ENCODE measurements around the gene OR11H12.
"Not testable (repeated sequence)": the region's sequence is repeated elsewhere in the genome, so short reads cannot be mapped to it uniquely, and the experiment has no call there.

Gene OR11H12
- 0 reads per million in 3 experiments for total RNA-seq

- DNase-seq, result not testable (repeated sequence)
These were observed at the start of gene OR11H12 for GRCh38 chr14:18600817-18601216. OR11H12 (plus strand) TSS chr14:18601117; CDS start chr14:18601117, 0 bp downstream.

DNA sequence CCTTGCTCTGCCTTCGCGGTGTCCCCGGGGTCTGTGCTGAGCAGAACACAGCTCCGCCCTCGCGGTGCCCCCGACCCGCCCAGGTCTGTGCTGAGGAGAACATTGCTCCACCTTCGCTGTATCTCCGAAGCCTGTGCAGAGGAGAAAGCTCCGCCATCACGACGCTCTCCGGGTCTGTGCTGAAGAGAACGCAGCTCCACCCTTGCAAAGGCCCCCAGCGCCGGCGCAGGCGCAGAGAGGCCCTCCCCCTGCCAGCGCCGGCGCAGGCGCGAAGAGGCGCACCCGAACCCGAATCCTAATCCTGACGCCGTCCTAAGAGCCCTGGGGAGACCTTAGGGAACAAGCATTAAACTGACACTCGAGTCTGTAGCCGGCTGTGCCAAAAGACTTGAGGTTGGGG, 18.0 kb upstream of the OR11H12 start:
- DNase-seq, result not testable (repeated sequence)

GRCh38 chr14:18626610-18627213, 25.8 kb downstream of the OR11H12 start:
- DNase-seq, result not testable (repeated sequence)

GRCh38 chr14:18636066-18636465, 35.1 kb downstream of the OR11H12 start:
- DNase-seq, result not testable (repeated sequence)

DNA sequence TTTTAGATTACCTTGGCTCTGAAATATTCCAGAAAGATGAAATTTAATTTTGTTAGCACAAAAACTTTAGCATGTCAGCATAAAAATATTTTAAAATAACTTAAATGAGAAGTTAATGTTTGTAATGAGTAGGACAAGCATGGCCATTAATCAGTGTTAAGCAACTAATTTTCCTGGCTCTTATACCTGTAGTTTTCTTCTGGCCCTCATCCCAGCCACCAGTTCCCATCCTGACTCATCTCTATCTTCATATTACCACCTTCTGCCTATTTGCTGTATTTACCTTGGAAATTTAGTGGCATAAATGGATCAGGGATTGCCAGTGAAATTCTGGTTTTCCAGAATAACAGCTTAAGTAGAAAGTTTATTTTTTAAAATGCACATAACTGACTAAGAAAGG, 37.1 kb downstream of the OR11H12 start:
- not testable (repeated sequence) for DNase-seq

DNA sequence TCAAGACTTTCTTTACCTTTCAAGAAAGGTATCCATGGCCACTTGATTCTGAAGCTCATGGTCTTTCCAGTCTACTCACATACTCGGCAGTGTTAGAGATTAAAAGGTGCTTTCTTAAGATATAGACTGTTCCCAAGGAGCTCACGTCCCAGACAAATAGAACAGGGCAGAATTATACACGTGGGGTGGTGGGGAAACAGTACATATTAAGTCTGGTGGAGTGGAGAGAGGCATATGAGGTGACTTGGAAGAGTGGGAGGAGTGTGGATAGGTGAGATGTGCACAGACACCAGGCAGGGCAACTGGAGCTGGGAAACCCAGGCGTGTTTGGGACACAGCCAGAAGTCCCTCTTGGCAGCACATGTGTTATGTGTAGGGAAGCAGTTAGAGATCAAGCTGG, 37.9 kb downstream of the OR11H12 start:
- not testable (repeated sequence) for DNase-seq

DNA sequence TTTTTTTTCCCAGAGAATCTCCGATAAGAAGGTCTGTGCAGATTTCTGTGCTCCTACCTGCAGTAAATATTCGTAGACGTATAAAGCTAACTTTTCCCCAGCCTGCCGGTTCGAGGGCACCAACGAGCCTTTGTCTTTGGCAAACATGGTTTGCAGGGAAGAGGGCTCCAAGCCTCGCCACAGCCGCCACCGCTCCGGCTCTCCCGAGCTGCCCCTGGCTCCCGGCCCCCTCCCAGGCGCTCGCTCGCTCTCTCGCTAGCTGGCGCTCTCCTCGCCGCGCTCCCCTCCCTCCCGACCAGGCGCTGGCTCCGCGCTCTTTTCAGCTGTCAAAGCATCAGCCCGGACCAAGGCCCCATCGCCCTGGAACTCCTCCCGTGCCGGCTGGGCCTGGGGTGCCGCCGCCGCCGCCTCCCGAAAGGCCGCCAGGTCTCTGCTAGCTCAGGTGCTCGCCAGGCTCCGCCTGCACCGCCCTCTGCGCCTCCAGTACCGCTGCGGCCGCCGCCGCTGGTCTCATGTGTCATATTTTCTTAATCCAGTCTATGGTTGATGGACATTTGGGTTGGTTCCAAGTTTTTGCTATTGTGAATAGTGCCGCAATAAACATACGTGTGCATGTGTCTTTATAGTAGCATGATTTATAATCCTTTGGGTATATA, 45.3 kb downstream of the OR11H12 start:
- not testable (repeated sequence) for DNase-seq
